Fibroblast of lung (primary cell): ENCODE results near the gene BCAN.
A peak's percentile ranks its signal among the peaks of the same experiment; 100 is the strongest.

Experiments used
- CTCF ChIP-seq, 2 donors: IDR thresholded peaks in 1 of 2; conservative IDR thresholded peaks in 1 of 2; 1 replicate in 1 of 2; 2 replicates in 1 of 2; pipeline ENCODE4 v1.5.1; 2011 to 2012; ENCODE audit warnings: low read length in 2 of 2, control low read depth in 1 of 2, inconsistent platforms in 1 of 2, low read depth in 1 of 2, mild to moderate bottlenecking in 1 of 2
- EZH2 ChIP-seq: IDR thresholded peaks from 2 replicates; pipeline ENCODE4 v1.5.1; 2012; ENCODE audit warnings: low read length, control low read depth, mild to moderate bottlenecking; ENCODE audit errors: missing control alignments

GRCh38 chr1:156677616-156678596 lies 36.0 kb downstream of the BCAN start:
- TF ChIP-seq CTCF (conservative IDR thresholded peaks at IDR 0.05 in 1 of 2, IDR thresholded peaks at IDR 0.05 in 1 of 2; ENCODE audit: low read depth in 1 of 2, low read length in 2 of 2) (peak; percentile 93 to 94), EZH2 (no peak)
